Renal pelvis (tissue), 4 donors: ENCODE data around the gene ZNF324B. TPM values are rescaled to one million over a fixed set of nuclear protein-coding genes. Genes with fewer than 3 reads are reported as not detected.
"Not testable (repeated sequence)": the region's sequence is repeated elsewhere in the genome, so short reads cannot be mapped to it uniquely, and the experiment has no call there.

Source experiments
- DNase-seq: peaks from one replicate; pipeline ENCODE4 v3.0.0-alpha.2; 2013
- polyA plus RNA-seq, 3 donors: library from polyadenylated mRNA; unstranded; fragments of 120-200 nt; gene quantifications; one replicate each; pipeline ENCODE4 v1.2.1, GENCODE V29; 2013; ENCODE audit not compliant: insufficient read length in 3 of 3

Gene ZNF324B
- polyA plus RNA-seq, 3 donors = 7.2 to 7.6 (median 7.2) TPM

DNA sequence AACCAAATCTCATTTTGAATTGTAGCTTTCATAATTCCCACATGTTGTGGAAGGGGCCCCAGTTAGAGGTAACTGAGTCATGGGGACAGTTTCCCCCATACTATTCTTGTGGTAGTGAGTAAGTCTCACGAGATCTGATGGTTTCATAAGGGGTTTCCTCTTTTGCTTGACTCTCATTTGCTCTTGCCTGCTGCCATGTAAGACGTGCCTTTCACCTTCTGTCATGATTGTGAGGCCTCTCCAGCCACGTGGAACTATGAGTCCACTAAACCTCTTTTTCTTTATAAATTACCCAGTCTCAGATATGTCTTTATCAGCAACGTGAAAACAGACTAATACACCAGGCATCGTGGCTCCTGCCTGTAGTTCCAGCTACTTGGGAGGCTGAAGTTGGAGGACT is 1.4 kb upstream of the ZNF324B start:
- DNase-seq = not testable (repeated sequence)

DNA sequence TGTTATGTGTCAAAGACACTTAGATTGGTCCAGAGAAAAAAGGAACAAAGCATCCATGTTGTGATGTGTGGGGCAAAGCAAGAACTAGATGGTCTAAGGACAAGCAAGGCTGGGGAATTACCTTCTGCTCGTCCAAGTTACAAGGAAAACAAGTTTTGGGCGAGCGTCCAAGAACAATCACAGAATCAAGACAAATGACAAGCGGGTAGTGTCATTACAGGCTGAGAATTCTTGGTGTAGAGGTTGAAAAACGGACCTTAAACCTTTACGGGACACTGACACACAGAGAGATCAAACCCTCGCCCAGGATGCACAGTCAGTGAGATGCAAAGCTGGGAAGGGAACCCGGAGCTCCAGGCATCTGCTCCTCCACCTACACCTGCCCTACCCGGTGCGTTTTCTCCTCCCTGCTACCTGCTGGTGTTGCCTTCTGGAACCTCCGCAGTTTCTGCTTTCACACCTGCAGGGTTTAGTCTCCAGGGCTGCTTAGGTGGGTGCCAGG is 515 bp upstream of the ZNF324B start:
- peak; percentile 27 for DNase-seq

DNA sequence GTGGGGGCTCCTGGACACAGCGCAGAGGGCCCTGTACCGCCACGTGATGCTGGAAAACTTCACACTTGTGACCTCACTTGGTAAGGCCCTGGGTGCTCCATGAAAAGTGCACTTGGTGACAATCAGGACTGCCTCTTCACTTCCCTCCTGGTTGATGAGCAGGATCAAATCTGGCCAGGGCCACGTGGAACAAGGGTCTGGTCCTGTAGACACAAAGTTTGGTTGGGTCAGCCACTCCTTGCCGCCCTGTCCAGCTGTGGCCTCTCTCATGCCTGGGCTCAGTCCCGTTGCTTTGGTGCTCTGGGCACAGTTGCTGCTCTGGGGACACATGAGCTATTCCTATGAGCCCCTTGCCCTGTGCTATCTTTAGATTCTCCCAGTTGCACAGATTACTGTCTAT is 2.3 kb downstream of the ZNF324B start:
- DNase-seq = no peak

DNA sequence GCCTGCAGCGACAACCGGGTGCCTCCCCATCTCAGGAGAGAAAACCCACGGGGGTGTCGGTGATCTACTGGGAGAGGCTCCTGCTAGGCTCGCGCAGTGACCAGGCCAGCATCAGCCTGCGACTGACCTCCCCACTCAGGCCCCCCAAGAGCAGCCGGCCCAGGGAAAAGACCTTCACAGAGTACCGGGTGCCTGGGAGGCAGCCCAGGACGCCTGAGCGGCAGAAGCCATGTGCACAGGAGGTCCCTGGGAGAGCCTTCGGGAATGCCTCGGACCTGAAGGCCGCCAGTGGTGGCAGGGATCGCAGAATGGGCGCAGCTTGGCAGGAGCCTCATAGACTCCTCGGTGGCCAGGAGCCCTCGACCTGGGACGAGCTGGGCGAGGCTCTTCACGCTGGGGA is 3.9 kb downstream of the ZNF324B start:
- no peak for DNase-seq

DNA sequence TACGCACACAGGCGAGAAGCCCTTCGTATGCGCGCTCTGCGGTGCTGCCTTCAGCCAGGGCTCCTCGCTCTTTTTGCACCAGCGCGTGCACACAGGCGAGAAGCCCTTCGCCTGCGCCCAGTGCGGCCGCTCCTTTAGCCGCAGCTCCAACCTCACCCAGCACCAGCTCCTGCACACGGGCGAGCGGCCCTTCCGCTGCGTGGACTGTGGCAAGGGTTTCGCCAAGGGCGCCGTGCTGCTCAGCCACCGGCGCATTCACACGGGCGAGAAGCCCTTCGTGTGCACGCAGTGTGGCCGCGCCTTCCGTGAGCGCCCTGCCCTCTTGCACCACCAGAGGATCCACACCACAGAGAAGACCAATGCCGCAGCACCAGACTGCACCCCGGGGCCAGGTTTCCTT is 4.7 kb downstream of the ZNF324B start:
- no peak for DNase-seq

DNA sequence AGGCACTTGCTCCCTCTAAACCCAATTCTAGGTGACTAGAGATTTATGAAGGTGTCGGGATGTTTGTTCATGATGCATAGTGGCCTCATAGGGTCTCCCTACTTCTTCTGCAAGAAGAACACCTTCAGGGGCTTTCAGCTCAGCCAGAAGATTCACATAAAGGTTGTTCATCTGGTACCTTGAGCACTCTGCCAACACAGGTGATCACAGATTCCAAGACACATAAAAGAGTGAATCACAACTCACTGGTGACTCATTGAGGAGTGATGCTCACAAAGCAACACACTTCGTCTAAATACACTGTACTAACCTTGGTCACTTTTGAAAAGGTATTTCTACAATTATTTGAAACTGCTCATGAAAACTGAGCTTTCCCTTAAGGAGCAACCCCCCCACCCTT is 8.6 kb downstream of the ZNF324B start:
- DNase-seq = no peak

DNA sequence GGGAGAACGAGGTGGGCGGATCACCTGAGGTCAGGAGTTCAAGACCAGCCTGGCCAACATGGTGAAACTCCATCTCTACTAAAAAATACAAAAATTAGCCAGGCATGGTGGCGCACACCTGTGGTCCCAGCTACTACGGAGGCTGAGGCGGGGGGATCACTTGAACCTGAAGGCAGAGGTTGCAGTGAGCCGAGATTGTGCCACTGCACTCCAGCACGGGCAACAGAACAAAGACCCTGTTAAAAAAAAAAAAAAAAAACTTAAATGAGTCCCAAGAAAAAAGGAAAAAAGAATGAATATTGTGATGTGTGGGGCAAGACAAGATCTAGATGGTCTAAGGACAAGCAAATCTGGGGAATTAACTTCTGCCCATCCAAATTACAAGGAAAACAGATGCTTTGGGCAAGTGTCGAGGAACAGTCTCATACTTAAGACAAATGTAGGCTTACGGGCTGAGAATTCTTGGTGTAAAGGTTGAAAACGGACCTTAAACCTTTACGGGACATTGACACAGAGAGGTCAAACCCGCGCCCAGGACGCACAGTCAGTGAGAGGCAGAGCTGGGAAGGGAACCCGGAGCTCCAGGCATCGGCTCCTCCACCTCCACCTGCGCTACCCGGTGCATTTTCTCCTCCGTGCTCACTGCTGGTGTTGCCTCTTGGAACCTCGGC is 14.8 kb downstream of the ZNF324B start:
- DNase-seq = no peak

DNA sequence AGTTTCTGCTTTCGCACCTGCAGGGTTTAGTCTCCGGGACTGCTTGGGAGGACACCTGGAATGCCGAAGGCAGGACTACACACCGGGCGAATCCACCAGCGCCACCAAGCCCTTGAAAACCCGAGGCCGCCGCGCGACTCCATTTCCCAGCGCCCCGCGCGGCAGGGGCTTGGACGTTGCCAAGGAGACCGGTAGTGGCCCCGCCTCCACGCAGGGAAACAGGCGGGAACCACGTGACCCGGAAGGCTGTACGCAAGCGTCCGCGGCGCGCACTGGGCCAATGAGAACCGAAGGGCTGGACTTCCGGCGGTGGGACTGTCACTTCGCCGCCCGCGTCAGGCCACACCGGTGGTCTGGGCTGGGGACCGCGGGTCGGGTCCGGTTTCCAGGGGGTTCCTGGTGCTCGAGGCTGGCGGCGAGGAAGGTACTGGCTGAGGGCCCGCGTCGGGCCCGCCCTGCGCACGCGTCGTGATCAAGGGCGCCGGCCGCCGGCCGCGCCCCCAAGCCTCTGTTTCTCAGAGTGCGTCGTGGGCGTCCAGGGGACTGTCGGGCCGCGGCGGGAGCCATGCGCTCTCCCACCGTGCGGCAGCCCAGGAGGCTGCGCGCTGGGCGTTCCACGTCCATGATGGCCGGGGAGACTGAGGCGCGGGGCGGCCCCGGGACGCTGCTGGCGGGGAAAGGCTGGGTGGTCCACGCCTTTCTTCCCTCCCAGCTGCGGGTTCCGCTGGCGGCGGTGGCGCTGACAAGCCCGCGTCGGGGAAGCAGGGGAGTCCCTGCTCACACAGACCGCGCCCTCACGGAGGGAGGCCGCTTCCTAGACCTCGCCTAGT is 15.6 kb downstream of the ZNF324B start, which contains the start of gene ZNF324:
TSS of gene ZNF324 (plus strand) at position 321 of the 830 bp plus-strand sequence. CDS start 2,106 bp downstream, outside the sequence.
- DNase-seq = peak; percentile 97

DNA sequence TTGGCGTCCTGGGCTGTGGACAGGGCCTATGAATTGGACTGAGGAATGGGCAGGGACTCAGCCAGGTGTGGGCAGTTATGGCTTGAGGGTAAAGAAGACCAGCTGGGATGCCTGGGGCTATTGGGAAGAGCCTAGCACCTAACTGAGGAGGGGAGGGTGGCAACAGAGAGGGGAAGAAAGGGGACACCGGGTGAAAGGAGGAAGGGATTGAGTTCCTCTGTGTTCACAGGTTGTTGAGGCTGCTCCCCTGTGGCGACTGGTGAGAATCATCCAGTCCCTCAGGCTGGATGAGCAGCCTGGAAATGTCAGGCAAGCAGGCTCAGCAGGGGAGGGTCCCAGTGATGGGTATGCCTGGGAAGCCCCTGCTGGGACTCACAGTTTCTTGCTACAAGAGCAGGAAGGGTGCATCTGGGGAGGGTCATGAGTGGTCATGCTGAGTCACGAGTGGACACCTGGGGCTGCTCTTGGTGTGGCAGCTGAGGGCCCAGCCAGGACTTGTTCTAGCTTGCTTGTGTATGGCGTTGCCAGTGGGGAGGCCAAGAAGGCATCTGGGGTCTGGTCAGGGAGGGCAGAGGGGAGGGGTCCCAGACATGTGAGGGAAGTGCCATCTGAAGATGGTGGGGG is 16.9 kb downstream of the ZNF324B start:
- no peak for DNase-seq

DNA sequence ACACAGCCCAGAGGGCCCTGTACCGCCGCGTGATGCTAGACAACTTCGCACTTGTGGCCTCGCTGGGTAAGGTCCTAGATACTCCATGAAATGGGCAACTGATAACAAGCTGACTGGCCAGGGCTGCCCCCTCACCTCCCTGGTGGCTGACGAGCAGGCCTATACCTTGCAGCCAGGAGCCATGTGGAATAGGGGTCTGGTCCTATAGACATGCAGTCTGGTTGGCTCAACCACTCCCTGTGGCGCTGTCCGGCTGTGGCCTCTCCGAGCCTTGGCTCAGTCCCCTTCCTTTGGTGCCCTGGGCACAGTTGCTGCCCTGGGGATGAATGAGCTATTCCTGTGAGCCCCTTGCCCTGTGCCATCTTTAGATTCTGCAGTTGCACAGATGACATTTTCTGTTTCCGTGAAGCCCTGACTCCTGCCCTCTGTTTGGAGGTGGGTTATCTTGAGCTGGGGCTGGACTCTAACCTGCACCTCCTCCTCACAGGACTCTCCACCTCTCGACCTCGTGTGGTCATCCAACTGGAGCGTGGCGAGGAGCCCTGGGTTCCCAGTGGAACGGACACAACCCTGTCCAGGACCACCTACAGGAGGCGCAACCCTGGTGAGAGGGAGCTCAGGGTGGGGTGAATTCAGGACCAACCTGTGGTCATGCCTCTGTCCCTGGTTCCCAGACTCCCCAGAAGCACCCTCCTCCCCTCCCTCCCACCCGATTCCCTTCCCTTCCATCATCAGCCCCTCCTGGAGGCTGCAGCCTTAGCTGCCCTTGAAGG is 18.0 kb downstream of the ZNF324B start:
- no peak for DNase-seq

DNA sequence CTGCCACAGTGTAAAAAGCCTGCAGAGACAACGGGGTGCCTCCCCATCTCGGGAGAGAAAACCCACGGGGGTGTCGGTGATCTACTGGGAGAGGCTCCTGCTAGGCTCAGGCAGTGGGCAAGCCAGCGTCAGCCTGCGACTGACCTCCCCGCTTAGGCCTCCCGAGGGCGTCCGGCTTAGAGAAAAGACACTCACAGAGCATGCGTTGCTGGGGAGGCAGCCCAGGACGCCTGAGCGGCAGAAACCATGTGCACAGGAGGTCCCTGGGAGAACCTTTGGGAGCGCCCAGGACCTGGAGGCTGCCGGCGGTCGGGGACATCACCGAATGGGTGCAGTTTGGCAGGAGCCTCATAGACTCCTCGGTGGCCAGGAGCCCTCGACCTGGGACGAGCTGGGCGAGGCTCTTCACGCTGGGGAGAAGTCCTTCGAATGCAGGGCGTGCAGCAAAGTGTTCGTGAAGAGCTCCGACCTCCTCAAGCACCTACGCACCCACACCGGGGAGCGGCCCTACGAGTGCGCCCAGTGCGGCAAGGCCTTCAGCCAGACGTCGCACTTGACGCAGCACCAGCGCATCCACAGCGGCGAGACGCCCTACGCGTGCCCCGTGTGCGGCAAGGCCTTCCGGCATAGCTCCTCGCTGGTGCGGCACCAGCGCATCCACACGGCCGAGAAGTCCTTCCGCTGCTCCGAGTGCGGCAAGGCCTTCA is 19.6 kb downstream of the ZNF324B start:
- not testable (repeated sequence) for DNase-seq

DNA sequence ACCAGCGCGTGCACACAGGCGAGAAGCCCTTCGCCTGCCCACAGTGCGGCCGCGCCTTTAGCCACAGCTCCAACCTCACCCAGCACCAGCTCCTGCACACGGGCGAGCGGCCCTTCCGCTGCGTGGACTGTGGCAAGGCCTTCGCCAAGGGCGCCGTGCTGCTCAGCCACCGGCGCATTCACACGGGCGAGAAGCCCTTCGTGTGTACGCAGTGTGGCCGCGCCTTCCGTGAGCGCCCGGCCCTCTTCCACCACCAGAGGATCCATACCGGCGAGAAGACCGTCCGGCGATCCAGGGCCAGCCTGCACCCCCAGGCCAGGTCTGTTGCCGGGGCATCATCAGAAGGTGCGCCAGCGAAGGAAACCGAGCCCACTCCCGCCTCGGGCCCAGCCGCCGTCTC is 20.3 kb downstream of the ZNF324B start:
- DNase-seq = no peak

DNA sequence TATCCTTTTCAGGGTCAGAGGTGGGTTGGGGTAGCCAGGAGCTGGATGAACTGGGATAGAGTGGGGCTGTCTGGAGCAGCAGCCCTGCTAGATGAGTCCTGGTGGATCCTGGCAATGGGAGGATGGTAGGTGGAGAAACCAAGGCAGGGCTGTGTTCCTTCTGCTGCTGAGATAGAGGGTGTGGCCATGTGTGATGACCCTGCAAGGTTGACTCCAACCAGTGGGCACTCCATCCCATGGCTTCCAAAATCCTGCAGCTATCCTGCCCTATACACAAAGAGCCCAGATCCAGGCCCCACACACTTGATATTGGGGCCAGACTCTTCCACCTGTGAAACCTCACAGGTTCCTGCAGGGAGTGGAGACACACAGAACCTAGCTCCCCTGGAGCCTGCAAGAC is 22.4 kb downstream of the ZNF324B start:
- no peak for DNase-seq

DNA sequence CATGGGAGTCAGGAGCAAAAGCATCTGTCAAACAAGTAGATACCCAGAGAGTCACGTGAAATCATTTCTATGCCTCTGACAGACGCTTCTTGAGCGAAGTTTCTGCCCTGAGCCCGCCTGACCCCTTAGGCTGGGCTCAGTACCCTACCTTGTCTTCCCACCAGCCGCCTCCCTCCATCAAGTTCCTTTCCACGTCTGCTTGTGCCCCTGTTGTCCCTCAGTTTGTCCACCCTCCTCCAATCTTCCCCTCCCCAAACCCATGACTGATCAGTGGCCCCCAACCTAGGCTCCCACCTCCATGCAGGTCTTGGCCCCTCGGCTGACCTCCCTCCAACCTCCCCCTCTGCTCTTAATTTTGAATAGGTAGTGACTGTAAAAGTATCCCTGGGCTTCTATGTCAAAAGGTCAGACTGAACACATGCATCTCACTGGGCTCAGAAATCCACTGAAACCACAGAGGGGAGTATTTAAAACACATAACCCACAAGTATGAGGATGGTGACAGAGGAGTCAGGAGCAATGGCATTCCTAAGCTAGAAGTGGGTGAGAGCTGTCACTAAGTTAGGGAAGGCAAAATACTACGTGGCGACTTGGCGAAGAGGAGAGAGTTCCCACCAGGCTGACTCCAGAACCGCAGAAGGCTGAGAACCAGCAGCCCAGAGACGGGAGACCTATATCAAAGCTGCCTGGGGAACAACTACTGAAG is 23.0 kb downstream of the ZNF324B start:
- no peak for DNase-seq

DNA sequence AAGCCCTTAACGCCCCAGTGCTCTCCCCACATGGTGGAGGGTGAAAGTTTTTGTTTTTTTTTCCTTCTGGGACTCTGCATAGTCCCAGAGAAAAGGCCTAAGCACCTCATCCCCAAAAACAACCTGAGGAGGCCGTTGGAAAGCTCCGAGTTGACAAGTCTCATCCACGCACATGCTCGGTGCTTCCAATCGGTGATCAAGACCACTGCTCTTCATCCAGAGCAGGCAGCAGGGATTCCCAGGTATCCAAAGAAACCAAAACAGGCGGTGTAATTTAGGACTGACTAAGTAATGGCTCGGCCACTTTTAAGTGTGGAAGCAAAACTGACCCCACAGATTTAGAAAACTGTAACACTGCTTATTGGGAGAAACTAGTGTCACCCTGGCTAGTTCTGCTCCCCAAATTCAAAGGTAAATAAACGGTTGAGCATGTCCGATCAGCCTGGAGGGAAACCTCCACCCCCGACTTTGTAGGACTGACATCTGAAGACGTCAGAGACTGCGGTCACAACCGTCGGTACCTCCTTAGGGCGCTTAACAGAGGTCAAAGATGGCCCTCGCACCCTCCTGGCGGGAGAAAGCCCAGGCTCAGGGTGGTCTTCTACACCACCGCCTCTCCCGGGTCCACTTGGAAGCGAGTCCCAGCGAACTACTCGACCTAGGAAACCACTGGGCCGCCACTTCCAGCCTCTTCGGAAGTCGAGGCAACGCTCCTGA is 23.7 kb downstream of the ZNF324B start:
- DNase-seq = no peak

DNA sequence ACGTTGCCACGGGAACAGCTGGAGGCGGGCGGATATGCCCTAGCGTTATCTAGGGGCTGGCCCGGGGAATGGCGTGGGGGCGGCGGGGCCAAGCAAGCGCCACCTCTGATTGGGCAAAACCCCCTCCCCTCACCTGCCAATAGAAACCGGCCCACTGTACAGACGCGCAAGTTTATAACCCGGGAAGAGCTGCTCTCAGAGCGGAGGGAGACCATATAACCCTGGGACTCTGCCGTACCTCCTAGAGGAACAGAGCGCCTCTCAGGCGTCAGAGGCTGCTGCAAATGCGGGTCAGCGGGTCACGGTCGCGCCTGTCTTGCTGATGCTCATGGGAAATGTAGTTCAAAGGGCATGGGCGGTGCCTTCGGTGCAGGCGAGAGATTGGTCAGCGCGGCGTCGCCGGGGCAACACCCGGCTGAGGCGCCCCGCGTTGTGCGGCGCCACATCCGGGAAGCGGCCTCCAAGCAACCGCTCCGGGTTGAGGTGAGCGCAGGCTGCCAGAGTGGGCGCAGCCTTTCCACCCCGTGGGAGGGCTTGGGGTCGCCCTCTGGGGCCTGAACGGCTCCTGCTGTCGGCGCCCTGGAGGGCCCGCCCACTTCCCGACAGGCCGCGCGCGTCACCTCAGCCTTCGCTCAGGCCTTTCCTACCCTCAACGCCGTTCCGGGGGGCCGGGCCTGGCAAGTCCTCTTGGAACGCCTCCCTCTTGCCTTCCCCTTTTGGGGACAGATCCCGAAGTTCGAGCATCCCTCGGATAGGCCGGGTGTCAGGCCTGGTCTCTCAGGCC is 24.5 kb downstream of the ZNF324B start, which contains the start of gene ZNF446:
TSS of gene ZNF446 (plus strand) at position 639 of the 784 bp plus-strand sequence. CDS start 867 bp downstream, outside the sequence.
- DNase-seq = peak; percentile 97

DNA sequence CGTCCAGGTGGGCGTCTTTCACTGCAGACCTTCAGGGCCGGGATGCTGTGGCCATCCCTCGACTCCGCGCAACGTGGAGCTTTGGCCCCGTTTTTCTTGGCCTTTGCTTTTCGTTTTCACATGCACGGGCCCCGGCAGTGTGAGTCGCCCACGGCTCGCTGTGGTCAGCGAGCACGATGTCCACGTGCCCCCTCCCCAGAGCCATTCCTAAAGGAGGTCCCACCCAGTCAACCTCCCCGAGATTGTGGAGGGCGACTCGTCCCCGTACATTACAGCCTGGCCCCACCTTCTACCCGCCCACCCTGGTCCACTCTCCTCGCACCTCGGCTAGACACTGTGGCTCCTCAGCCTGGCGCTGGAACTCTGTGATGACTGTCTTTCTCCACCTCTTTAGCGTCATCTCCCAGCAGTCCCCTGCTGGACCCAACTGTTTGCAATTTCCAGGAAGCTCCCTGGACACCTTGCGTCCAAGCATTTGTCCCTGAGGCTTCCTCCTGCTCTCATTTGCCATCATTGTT is 25.1 kb downstream of the ZNF324B start:
- DNase-seq = no peak

DNA sequence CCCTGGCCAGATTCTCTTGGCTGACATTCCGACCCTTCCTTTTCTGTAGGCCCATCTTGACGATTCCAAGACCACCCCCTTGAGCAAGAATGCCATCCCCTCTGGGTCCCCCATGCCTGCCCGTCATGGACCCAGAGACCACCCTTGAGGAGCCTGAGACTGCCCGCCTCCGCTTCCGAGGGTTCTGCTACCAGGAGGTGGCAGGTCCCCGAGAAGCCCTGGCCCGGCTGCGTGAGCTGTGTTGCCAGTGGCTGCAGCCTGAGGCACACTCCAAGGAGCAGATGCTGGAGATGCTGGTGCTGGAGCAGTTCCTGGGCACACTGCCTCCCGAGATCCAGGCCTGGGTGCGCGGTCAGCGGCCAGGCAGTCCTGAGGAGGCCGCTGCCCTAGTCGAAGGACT is 25.7 kb downstream of the ZNF324B start:
- no peak for DNase-seq

DNA sequence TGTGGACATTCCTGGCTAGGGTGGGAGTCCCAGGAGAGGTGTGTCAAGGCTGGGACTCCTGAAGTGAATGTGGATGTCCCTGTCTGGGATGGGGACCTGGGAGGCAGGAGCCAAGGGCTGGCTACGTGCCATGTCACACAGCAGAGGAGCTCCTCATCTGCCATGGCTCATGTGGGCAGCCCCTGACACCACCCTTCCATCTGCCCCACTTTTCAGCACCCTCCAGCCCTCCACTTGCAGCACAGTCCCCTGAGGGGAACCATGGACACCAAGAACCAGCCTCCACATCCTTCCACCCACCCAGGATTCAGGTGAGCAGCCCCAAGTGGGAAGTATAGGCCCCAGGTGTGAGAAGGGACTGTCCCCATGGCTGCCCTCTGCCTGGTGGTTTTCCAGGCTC is 26.4 kb downstream of the ZNF324B start:
- DNase-seq = no peak
